ENCODE measurements around the gene UBL4B.

DNA sequence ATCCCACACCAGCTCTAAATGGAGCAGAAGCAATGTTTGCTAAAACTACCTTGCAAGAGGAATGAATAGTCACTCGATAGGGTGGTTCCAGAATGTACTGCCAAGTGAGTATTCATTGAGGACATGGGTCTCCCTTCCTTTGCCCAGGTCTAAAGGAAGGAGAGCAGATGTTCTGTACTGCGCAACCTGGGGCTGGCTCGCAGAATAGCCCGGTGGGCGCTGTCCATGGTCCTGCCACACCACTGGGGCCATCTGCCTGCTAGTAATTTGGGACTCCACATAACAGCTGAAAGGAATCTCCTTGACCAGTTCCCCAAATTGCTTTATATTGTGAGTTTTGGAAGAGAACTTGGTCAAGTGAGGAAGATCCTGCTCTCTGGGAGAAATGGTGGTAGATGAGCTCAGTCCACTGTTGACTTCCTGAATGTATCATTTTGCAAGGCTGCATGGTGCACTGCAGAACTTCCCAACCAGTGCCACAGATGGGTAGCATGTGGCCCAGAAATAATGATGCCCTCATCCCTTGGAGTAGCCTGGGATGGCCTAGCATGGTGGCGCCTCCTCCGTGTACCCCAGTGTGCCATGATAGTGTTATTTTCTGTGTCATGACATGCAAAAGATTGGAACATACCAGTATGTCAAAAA is 43.8 kb downstream of the UBL4B start:
- TF ChIP-seq, protein P1, sequence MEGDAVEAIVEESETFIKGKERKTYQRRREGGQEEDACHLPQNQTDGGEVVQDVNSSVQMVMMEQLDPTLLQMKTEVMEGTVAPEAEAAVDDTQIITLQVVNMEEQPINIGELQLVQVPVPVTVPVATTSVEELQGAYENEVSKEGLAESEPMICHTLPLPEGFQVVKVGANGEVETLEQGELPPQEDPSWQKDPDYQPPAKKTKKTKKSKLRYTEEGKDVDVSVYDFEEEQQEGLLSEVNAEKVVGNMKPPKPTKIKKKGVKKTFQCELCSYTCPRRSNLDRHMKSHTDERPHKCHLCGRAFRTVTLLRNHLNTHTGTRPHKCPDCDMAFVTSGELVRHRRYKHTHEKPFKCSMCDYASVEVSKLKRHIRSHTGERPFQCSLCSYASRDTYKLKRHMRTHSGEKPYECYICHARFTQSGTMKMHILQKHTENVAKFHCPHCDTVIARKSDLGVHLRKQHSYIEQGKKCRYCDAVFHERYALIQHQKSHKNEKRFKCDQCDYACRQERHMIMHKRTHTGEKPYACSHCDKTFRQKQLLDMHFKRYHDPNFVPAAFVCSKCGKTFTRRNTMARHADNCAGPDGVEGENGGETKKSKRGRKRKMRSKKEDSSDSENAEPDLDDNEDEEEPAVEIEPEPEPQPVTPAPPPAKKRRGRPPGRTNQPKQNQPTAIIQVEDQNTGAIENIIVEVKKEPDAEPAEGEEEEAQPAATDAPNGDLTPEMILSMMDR (IDR thresholded peaks at IDR 0.05; ENCODE audit: poor library complexity): no peak
- no peak for TF ChIP-seq EZH2 (IDR thresholded peaks at IDR 0.05; ENCODE audit: borderline replicate concordance)
- no peak for TF ChIP-seq EZH2phosphoT487 (IDR thresholded peaks at IDR 0.05; ENCODE audit: low read depth, severe bottlenecking, unreplicated experiment)
